Astrocyte (in vitro differentiated cells and primary cell): Measurements from ENCODE around the gene TOP3B. TPM values are rescaled to one million over a fixed set of nuclear protein-coding genes. Genes with fewer than 3 reads are reported as not detected.
A peak's percentile ranks its signal among the peaks of the same experiment; 100 is the strongest.

ENCODE experiments used
- DNase-seq: peaks from one replicate; pipeline ENCODE4 v3.0.0-alpha.2; 2010; ENCODE audit warnings: low read depth
- FAIRE-seq: peaks from 2 replicates; lab custom pipeline; 2011; peaks lifted over from hg19 to GRCh38; lab: Jason Lieb, UNC
- H2AFZ ChIP-seq: 2 replicates; pipeline ENCODE4 v1.6.0; 2012; ENCODE audit warnings: low read depth, low read length, inconsistent platforms
- H3K27ac ChIP-seq: 2 replicates; pipeline ENCODE4 v1.5.1; 2011; ENCODE audit warnings: low read depth, low read length, inconsistent platforms
- H3K27me3 ChIP-seq: 2 replicates; pipeline ENCODE4 v1.6.0; 2011; ENCODE audit warnings: low read length, inconsistent platforms; ENCODE audit not compliant: insufficient read depth
- H3K36me3 ChIP-seq: 2 replicates; pipeline ENCODE4 v1.5.1; 2011; ENCODE audit warnings: low read length, inconsistent platforms; ENCODE audit not compliant: insufficient read depth
- H3K4me1 ChIP-seq: 2 replicates; pipeline ENCODE4 v1.5.1; 2011; ENCODE audit warnings: low read length, inconsistent platforms; ENCODE audit not compliant: insufficient read depth
- H3K4me2 ChIP-seq: 2 replicates; pipeline ENCODE4 v1.6.0; 2012; ENCODE audit warnings: low read length, inconsistent platforms
- H3K4me3 ChIP-seq: 2 replicates; pipeline ENCODE4 v1.5.1; 2011; ENCODE audit warnings: low read depth, mild to moderate bottlenecking, low read length, inconsistent platforms; ENCODE audit not compliant: insufficient read depth
- H3K79me2 ChIP-seq: 2 replicates; pipeline ENCODE4 v1.6.0; 2012; ENCODE audit warnings: mild to moderate bottlenecking, low read length, inconsistent platforms; ENCODE audit not compliant: insufficient read depth
- H3K9ac ChIP-seq: 2 replicates; pipeline ENCODE4 v1.6.0; 2012; ENCODE audit warnings: mild to moderate bottlenecking, low read length, inconsistent platforms
- H3K9me3 ChIP-seq: 2 replicates; pipeline ENCODE4 v1.5.1; 2012; ENCODE audit warnings: low read depth, mild to moderate bottlenecking, low read length, inconsistent platforms; ENCODE audit not compliant: insufficient read depth
- H4K20me1 ChIP-seq: 2 replicates; pipeline ENCODE4 v1.6.0; 2012; ENCODE audit warnings: low read length, inconsistent platforms; ENCODE audit not compliant: insufficient read depth
- H3K27ac Mint-ChIP-seq: one replicate; pipeline ENCODE4 v1.8.0; 2021; ENCODE audit warnings: mild to moderate bottlenecking, mixed read lengths; ENCODE audit not compliant: unreplicated experiment
- H3K27me3 Mint-ChIP-seq: one replicate; pipeline ENCODE4 v1.8.0; 2021; ENCODE audit warnings: low read depth, mixed read lengths; ENCODE audit not compliant: unreplicated experiment
- H3K36me3 Mint-ChIP-seq: one replicate; pipeline ENCODE4 v1.8.0; 2021; ENCODE audit warnings: low read depth, mixed read lengths; ENCODE audit not compliant: unreplicated experiment
- H3K4me1 Mint-ChIP-seq: one replicate; pipeline ENCODE4 v1.8.0; 2021; ENCODE audit warnings: low read depth, mixed read lengths; ENCODE audit not compliant: unreplicated experiment
- H3K4me3 Mint-ChIP-seq: one replicate; pipeline ENCODE4 v1.8.0; 2021; ENCODE audit warnings: mild to moderate bottlenecking, moderate library complexity, mixed read lengths; ENCODE audit not compliant: unreplicated experiment
- H3K9me3 Mint-ChIP-seq: one replicate; pipeline ENCODE4 v1.8.0; 2021; ENCODE audit warnings: mild to moderate bottlenecking, mixed read lengths; ENCODE audit not compliant: unreplicated experiment
- CTCF ChIP-seq: IDR thresholded peaks from 2 replicates; pipeline ENCODE4 v1.5.1; 2011; ENCODE audit warnings: low read depth, mild to moderate bottlenecking, inconsistent platforms, low read length, moderate library complexity; ENCODE audit not compliant: insufficient read depth
- EZH2 ChIP-seq: IDR thresholded peaks from 2 replicates; pipeline ENCODE4 v1.6.1; 2012; ENCODE audit warnings: mild to moderate bottlenecking, low read length, inconsistent platforms; ENCODE audit not compliant: insufficient read depth
- total RNA-seq: library from RNA; stranded (reverse); gene quantifications from 2 replicates; pipeline ENCODE4 v1.2.1, GENCODE V29; 2021

The TOP3B gene
- total RNA-seq, 1 donor from 2014 or later: 37.3 TPM

GRCh38 chr22:21947040-21948014 is 35.3 kb downstream of the TOP3B start:
- H3K4me1 ChIP-seq: peaks cover 30% of the 10 kb centered on the region
- H2AFZ ChIP-seq: peak overlapping the region; percentile 12
- no peaks in the 10 kb centered on the region for H3K27me3 Mint-ChIP-seq
- peak overlapping the region; percentile 53 for H3K4me2 ChIP-seq
- FAIRE-seq (no peak), DNase-seq (peak; percentile 59)
- no peaks in the 10 kb centered on the region for H3K27me3 ChIP-seq
- H3K36me3 ChIP-seq: peaks cover 7% of the 10 kb centered on the region
- H3K27ac ChIP-seq: peak overlapping the region; percentile 57
- peak overlapping the region; percentile 47 for H3K27ac Mint-ChIP-seq
- H3K4me1 Mint-ChIP-seq: peaks cover 30% of the 10 kb centered on the region
- TF ChIP-seq CTCF (peak; percentile 48), EZH2 (no peak)
- no peaks in the 10 kb centered on the region for H3K9me3 Mint-ChIP-seq
- H3K36me3 Mint-ChIP-seq: peaks cover 8% of the 10 kb centered on the region
- H3K9me3 ChIP-seq: no peaks in the 10 kb centered on the region
- H3K4me3 ChIP-seq: no peak overlapping the region
- H3K9ac ChIP-seq: peak overlapping the region; percentile 66
- H3K4me3 Mint-ChIP-seq: no peak overlapping the region
- peaks cover 26% of the 10 kb centered on the region for H4K20me1 ChIP-seq
- H3K79me2 ChIP-seq: peaks cover 47% of the 10 kb centered on the region

DNA sequence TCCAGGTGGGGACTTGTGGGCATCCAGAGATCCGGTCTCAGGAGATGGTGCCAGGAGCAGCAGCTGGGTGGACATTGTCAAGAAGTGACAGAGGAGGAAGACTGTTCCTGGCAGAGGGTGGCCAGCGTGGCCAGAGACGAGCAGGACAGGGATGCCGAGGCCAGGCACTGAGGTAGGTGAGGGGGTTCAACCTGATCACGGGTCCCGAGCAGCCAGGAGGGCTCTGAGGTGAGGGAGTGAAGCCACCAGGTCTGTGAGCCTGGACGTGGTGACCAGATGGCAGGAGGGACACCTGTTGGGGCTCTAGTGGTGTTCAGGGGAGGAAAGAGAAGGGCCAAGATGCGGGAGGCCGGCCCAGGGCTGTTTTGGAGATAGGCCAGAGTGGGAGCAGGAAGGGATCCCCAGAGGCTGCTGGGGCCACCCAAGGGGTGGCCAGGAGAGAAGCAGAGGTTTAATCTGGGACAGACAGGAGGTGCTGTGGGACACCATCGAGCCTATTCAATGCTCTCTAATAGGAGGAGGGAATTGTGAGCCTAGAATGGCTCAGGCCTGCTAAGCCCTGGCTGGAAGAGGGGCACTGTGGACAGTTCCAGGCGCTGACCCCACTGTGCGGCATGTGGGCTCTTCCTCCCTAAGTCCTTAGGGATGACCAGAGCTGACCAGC is 36.2 kb downstream of the TOP3B start:
- Mint-ChIP-seq H3K4me1 (peaks cover 28% of the 10 kb centered on the region), H3K4me3 (no peak overlapping the region), H3K36me3 (peaks cover 9% of the 10 kb centered on the region), H3K27ac (no peak overlapping the region), H3K27me3 (no peaks in the 10 kb centered on the region), H3K9me3 (peaks cover 2% of the 10 kb centered on the region)
- Histone ChIP-seq H3K9me3 (no peaks in the 10 kb centered on the region), H2AFZ (no peak overlapping the region), H3K79me2 (peaks cover 42% of the 10 kb centered on the region), H4K20me1 (peaks cover 20% of the 10 kb centered on the region), H3K4me2 (no peak overlapping the region), H3K27ac (peak overlapping the region; percentile 57), H3K4me3 (no peak overlapping the region), H3K9ac (peak overlapping the region; percentile 66), H3K4me1 (peaks cover 30% of the 10 kb centered on the region), H3K27me3 (no peaks in the 10 kb centered on the region), H3K36me3 (peaks cover 7% of the 10 kb centered on the region)
- no peak for TF ChIP-seq EZH2
- TF ChIP-seq CTCF: no peak
- FAIRE-seq (no peak), DNase-seq (no peak)
